SK-MEL-5 (cell line): Measurements from ENCODE around the gene MYL6B. TPM values are rescaled to one million over a fixed set of nuclear protein-coding genes. Genes with fewer than 3 reads are reported as not detected.
"Not testable (repeated sequence)": the region's sequence is repeated elsewhere in the genome, so short reads cannot be mapped to it uniquely, and the experiment has no call there.

ENCODE experiments used
- DNase-seq: peaks from one replicate; pipeline ENCODE4 v3.0.0-alpha.2; 2016; ENCODE audit warnings: low read depth, low spot score
- in situ Hi-C: cut with HindIII; loops from 2 replicates; pipeline ENCODE4 v1.10.0; 2016; ENCODE audit warnings: low sequenced_read_pairs, high pct_unique_total_duplicates, low pct_unique_long_range_greater_than_20kb
- total RNA-seq: library from RNA; depleted of rRNA; stranded (reverse); fragments of >200 nt; shearing (Covaris generic); gene quantifications from 2 replicates; pipeline ENCODE4 v1.2.3, GENCODE V29; 2014

MYL6B gene
- total RNA-seq, 1 experiment from 2014 or later = 66.0 TPM

GRCh38 chr12:56143870-56144269 lies 8.5 kb upstream of the MYL6B start:
- DNase-seq = no peak
- in situ Hi-C loops = no loop called here

DNA sequence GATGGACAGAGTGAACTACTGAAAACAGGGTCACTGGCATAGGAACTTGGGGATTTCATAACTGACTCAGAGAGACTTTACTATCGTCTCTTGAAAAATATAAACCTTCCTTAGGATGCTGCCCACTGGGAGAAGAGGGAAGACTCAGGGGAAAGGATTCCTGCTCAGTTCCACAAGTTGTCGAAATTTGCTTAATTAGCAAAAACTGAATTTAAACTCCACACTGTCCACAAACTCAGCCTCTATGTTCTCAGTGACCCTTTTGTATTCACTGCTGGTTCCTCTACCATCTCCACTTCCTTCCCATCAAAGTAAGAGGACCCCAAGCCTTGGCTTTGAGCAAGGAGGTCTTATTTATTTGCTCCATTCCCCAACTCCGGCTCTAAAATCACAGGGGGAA lies 7.2 kb upstream of the MYL6B start:
- DNase-seq = no peak
- in situ Hi-C loops = no loop called here

- DNase-seq = no peak
- in situ Hi-C loops = no loop called here
Observed at GRCh38 chr12:56146492-56147460, 5.6 kb upstream of the MYL6B start.

DNA sequence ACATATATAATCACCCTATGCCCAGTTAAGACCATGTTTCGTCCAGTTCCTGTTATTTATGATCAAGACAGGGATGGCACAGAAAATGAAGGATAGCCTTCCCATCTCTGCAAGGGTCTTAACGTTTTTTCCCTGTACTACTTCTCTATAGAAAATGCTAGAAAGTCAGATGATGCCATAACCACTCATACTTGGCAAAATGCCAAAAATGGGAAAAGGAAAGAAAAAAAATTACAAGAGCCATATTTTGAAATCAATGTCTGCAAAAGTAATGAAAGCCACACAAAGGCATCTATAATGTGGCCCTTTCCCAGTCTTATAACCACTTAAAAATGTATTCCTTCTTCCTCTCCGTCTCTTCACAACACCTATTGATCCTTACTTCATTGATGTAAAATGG lies 1.8 kb upstream of the MYL6B start:
- DNase-seq = no peak
- in situ Hi-C loops = no loop called here

- in situ Hi-C loops = no loop called here
- peak; percentile 57 for DNase-seq
Observed at GRCh38 chr12:56151672-56152131, 685 bp upstream of the MYL6B start.

DNA sequence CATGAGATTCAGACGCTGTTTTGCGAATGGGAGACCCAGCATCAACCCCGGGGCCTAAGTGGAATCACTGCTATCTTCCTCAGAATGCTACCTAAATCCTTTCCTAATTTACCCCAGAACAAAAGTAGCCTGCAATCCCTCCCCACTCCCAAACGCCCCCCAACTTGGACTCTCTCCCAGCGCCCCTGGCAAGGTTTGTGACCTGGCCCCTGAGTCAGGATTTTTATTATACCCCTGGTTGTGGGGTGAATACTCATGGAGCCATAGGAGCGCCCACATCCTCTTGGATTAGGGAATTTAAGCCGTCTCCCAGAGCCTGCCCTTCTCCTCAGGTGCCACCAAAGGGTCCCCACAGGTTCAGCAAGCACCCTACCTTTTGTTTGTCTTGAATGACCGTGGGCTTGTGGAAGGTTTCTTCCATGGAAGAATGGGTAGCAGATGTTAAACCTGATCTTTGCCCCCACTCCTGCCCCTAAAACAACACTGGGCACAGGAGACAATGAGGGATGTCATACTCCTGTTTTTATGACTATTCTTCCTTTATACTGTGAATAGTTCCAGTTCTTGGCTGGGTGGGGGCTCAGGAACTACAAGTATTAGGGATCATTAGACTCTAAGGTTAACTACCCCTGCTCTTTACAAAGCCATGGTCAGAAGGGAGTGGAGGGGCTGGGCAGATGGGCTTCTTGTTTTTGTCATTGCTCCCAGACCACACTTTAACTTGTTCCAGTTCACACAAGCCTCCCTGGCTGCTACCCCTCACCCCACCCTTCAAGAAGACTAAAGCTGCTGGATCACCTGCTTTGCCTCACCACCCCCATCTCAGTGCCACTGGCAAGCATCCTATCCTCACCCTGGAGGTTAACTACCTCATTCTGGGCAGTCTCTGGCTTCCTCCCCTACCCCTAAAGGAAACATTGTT lies 630 bp downstream of the MYL6B start:
- no peak for DNase-seq
- in situ Hi-C loops = no loop called here

- in situ Hi-C loops = no loop called here
- no peak for DNase-seq
Observed at GRCh38 chr12:56153678-56154065, 1.3 kb downstream of the MYL6B start.

DNA sequence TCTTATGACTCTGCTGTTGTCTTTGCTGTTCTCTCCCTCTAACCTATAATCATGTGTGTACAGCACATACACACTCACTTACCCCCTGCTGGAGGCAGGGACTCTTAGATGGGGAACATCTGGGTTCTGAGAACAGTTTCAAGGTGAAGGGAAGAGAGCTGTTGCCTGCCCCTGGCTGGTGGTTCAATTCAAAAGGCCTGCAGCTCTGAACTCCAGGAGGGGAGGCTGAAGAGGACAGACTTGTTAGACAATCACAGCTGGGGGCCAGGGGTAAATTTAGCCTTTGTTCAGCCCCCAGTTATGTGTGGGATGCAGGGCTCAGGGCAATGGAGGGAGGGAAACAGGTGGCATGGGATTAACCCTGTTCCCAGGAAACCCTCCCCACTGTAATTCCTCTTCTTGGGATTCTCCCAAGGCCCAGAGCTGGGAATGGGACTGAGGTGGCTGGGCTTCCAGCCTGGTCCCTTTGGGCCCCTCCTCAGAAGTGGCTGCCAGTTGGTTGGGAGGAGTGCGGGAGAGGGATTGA lies 1.9 kb downstream of the MYL6B start:
- DNase-seq = no peak
- in situ Hi-C loops = no loop called here

- in situ Hi-C loops = no loop called here
- DNase-seq = no peak
Observed at GRCh38 chr12:56154818-56155217, 2.4 kb downstream of the MYL6B start.

- DNase-seq = no peak
- in situ Hi-C loops = no loop called here
Observed at GRCh38 chr12:56155256-56155845, 3.0 kb downstream of the MYL6B start.

GRCh38 chr12:56156464-56157200 lies 4.2 kb downstream of the MYL6B start:
- in situ Hi-C loops, DNase-seq: not testable (repeated sequence)

DNA sequence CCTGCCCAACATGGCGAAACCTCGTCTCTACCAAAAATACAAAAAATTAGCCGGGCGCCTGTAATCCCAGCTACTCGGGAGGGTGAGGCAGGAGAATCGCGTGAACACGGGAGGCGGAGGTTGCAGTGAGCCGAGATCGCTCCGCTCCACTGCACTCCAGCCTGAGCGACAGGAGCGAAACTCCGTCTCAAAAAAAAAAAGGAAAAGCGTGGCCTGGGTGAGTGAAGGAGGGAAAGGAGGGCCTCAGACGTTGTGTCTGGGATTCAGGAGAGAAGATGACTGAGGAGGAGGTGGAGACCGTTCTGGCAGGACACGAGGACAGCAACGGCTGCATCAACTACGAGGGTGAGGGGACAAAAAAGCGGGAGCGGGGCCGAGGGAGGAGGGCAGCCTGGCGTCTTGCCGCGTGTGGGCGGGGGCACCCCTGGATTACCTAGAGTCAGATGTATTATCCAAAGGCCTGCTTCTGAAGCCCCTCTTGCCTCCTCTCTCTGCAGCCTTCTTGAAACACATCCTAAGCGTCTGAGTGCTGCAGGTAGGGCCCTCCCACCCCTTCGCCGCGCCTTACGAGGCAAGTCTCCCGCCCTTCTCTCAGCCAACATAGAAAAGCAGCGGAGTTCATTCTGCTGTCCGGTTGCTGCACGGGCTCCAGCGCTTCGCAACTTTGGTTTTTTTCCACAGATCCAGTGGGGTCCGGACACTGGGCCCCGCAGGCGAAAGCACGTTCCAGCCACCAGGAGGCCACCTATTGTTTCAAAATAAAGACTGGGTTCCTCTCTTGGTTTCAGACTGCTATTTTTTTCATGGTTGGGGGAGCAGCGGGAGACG lies 5.0 kb downstream of the MYL6B start:
- in situ Hi-C loops = no loop called here
- peak; percentile 50 for DNase-seq

DNA sequence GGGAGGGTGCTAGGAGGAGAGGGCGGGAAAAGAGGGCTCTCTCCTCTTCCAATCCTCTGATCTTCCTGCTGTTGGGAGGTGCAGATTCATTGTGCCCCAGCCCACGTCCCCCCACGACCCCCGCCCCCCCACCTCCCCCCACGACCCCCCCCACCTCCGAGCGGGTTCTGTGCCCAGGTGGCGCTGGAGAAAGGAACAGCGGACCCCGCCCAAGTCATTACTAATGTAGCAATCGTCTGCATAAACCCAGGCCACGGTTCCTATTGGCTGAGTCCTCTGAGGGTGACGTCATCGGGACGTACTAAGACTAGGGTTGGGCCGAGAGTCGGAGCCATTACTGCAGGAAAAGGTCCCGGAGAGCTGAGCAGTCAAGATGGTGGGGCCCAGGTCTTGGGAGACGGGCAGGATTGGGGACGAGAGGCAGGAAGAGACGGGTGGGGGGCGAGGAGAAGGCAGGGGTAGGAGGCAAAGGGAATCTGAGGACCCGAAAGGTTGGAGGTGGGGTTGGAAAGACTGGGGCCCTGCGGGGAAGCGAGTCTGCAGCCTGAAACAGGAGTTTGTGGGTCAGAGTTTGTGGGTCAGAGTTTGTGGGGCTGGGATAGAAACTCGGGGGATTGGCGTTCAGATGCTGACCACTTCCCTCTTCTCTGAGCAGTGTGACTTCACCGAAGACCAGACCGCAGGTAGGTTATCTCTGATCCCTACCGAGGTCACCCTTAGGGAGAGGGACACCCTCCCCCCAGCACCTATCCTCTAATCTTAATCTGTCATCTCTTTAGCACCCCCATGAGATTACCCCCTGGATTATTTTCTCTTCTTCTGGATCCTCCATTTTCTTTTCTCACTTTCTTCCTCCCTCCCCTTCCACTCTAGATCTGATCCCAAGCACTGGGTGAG lies 5.9 kb downstream of the MYL6B start, which contains the start of gene MYL6:
TSS of gene MYL6 (plus strand) at position 331 of the 897 bp plus-strand sequence. CDS start at position 374, 43 bp downstream.
- DNase-seq = peak; percentile 97
- in situ Hi-C loops = no loop called here

DNA sequence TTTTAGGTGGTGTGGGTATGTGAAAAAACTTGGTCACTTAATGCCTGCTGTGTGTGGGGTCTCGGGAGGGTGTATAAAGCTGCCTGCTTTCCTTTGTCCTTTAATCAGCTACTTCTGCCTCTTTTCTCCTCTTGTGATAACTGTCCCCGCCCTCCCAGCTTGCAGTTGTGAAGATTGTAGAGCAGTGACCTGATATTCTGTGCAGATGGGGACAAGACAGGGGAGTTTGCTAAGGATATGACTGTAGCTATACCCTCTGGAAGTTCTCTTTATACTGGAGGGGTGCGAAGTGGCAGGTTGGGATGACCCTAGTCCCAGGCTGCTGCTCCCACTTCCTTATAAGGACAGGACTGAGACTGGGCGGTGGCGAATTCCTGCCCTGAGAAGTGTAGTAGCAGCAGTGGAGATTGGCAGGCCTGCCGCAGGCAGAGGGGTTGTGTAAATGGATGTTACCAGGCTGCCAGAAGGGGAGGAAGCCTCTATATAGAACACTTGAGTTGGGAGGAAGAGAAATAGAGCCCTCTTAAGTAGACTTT lies 6.6 kb downstream of the MYL6B start:
- DNase-seq = peak; percentile 40
- in situ Hi-C loops = no loop called here
